SK-N-MC (cell line): ENCODE data around the gene RAB4B.
"Not testable (repeated sequence)": the region's sequence is repeated elsewhere in the genome, so short reads cannot be mapped to it uniquely, and the experiment has no call there.

Source experiments
- EZH2 ChIP-seq: fragments of 200-600 bp; sonication (generic); IDR thresholded peaks from one replicate; pipeline ENCODE4 v1.6.1; 2017; ENCODE audit warnings: antibody characterized with exemption
- POLR2AphosphoS5 ChIP-seq: IDR thresholded peaks from 2 replicates; pipeline ENCODE4 v1.6.1; 2012; ENCODE audit warnings: mild to moderate bottlenecking, low read depth, low read length, borderline replicate concordance

- TF ChIP-seq EZH2, POLR2AphosphoS5: not testable (repeated sequence)
Observed at GRCh38 chr19:40819479-40820234, 41.6 kb downstream of the RAB4B start.
